Stimulated activated naive CD8-positive, alpha-beta T cell treated with anti-CD3 and anti-CD28 coated beads, Interleukin-15, amount 100 ng/mL, for 72 hours (primary cell): ENCODE data around the gene MBD6.
A peak's percentile ranks its signal among the peaks of the same experiment; 100 is the strongest.
"Not testable (repeated sequence)": the region's sequence is repeated elsewhere in the genome, so short reads cannot be mapped to it uniquely, and the experiment has no call there.

Experiments used
- ATAC-seq: fragments of 150-1000 bp; cut with Tn5 transposase; 2 replicates; pipeline ENCODE4 v1.10.0; 2021; ENCODE audit warnings: mild to moderate bottlenecking, moderate library complexity
- DNase-seq, 2 donors: peaks; one replicate each; pipeline ENCODE4 v3.0.0; 2021 to 2022
- H3K27ac Mint-ChIP-seq, 2 donors: one replicate each; pipeline ENCODE4 v1.8.0; 2022; ENCODE audit warnings: mild to moderate bottlenecking in 2 of 2, mixed read lengths in 2 of 2, moderate library complexity in 2 of 2
- H3K27me3 Mint-ChIP-seq: one replicate; pipeline ENCODE4 v1.8.0; 2022; ENCODE audit warnings: mixed read lengths
- H3K4me1 Mint-ChIP-seq: one replicate; pipeline ENCODE4 v1.8.0; 2022; ENCODE audit warnings: mild to moderate bottlenecking, mixed read lengths
- H3K4me3 Mint-ChIP-seq, 2 donors: one replicate each; pipeline ENCODE4 v1.8.0; 2022; ENCODE audit warnings: mild to moderate bottlenecking in 2 of 2, mixed read lengths in 2 of 2, moderate library complexity in 1 of 2
- H3K9me3 Mint-ChIP-seq, 2 donors: one replicate each; pipeline ENCODE4 v1.8.0; 2022; ENCODE audit warnings: mixed read lengths in 2 of 2

MBD6 gene

DNA sequence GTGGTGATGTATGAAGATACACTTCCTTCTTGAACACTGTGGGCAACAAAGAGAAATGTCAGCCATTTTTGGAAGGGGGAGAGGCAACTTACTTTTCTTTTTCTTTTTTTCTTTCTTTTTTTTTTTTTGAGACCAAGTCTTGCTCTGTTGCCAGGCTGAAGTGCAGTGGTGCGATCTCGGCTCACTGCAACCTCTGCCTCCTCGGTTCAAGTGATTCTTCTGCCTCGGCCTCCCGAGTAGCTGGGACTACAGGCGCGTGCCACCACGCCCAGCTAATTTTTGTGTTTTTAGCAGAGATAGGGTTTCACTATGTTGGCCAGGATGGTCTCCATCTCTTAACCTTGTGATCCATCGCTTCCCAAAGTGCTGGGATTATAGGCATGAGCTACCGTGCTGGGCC, 4.9 kb upstream of the MBD6 start:
- H3K27ac Mint-ChIP-seq = peak overlapping the region in 1 of 2 donors; percentile 92
- H3K9me3 Mint-ChIP-seq, DNase-seq, H3K27me3 Mint-ChIP-seq, ATAC-seq: not testable (repeated sequence)
- H3K4me1 Mint-ChIP-seq = peaks cover 76% of the 10 kb centered on the region
- peak overlapping the region; percentile 95 to 97 for H3K4me3 Mint-ChIP-seq

DNA sequence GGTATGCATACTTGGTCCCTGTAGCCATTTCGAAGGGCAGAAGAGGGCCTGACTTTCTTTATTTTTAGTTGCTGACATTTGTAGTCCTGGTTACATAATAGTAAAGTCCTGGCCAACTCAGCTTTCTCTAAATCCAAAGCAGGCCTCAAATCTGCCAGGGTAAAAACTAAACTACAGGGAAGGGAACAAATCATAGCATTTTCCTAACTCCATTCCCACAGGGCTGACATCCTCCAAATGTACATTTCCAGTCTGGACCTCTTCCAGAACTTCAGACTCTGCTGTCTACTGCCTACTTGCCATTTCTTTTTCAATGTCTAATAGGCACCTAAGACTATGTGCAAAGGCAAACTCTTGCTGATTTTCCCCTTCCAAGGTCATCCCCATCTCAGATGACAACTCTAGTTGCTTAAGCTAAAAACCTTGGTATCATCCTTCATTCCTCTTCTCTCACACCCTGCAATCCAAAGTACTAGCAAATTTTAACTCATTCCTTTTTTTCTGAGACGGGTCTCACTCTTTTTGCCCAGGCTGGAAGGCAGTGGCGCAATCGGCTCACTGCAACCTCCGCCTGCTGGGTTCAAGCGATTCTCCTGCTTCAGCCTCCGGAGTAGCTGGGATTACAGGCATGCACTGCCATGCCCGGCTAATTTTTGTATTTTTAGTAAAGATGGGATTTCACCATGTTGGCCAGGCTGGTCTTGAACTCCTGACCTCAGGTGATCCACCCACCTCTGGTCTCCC, 4.3 kb upstream of the MBD6 start:
- DNase-seq = peak in 1 of 2 donors; percentile 24
- no peaks in the 10 kb centered on the region for H3K27me3 Mint-ChIP-seq
- peaks cover 76% of the 10 kb centered on the region for H3K4me1 Mint-ChIP-seq
- H3K4me3 Mint-ChIP-seq = peak overlapping the region; percentile 95 to 97
- H3K27ac Mint-ChIP-seq = peak overlapping the region; percentile 99 to 100
- ATAC-seq = no peak
- H3K9me3 Mint-ChIP-seq = no peaks in the 10 kb centered on the region

DNA sequence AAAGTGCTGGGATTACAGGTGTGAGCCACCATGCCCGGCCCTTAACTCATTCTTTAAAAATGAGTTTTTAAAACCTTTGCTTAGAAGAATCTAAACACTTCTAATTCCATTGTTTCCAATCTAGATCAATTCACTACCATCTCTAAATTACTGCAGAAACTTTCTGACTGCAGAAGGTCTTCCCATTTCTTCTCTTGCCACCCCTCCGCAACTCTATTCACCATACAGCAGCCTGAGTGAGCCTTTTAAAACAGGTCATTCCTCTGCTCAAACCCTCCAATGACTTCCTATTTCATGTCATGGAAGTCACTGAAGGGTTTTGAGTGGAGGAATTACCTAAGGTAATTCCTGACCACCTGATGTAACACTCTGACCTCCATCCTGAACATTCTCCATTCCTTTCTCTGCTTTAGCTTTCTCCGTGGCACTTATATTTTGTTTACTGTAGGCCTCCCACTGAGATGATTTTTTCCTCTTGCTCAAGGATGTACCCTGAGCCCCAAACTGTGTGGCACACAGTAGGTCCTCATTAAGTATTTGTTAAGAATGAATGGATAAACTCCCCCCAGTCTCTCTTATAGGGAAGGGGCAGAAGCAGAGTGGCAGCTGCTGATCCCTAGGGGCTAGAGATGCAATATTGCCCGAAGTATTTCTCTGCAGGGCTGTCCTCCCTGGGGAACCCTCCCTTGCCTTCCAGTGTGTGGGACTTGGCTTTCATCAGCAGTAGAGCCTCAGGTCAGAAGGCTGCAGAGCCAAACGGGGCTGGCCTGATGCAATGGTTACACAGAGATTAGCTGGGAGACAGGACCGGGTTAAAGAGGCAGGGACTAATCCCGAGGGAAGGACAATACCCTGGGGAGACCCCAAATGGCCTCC, 3.5 kb upstream of the MBD6 start:
- ATAC-seq (no peak), DNase-seq (no peak)
- Mint-ChIP-seq H3K27me3 (no peaks in the 10 kb centered on the region), H3K9me3 (no peaks in the 10 kb centered on the region), H3K27ac (peak overlapping the region; percentile 99 to 100), H3K4me1 (peaks cover 83% of the 10 kb centered on the region), H3K4me3 (peak overlapping the region; percentile 95 to 97)

DNA sequence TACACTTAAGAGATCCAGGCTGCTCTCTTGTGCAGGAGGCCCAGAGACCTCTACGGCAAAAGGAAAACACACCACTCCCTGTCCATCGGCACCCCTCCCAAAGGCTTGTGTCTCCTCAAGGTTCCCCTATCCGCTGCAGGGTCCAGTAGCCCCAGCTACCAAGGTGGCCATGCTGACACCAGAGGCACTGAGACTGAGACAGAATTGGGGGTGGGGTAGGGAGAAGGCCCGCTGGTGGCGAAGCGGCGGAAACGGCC, 2.9 kb upstream of the MBD6 start:
- Mint-ChIP-seq H3K9me3 (no peaks in the 10 kb centered on the region), H3K27ac (peak overlapping the region; percentile 99 to 100), H3K4me3 (peak overlapping the region; percentile 95 to 97), H3K27me3 (no peaks in the 10 kb centered on the region), H3K4me1 (peaks cover 84% of the 10 kb centered on the region)
- DNase-seq (peak; percentile 60 to 64), ATAC-seq (peak; percentile 0)

DNA sequence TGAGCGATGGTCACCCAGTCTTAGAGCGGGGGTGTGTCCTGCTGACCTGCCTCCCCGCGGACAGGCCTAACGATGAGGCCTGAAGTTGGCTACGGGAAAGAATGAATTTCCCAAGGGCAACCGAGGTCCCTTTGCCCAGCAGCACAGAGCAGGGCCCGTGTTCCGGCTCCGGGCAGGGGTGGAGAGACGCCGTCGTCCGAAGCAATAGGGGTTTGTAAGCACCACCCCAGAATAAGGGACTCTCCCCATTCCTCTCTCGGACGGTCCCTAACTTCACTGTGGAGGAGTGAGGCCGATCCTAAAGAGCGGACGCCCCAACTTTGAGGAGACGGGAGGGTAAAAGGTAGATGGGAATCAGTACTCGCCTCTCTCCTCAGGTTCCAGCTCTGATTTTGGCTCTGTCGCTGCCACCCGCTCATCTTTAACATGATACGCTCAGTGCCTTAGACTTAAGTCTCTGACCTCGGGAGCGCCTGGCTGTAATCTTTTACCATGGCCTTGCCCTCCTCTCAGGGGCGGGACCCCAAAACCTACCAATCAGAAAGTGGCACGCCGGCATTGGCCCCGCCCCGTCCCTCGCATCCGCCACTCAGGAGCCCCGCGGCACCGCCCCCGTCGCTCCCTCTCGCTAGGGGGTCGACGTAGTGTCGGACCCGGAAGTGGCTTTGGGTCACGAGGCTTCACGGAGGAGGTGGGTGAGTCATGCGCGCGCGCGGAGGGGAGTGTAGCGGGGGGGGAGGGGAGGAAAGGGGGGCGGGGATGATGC, 2.4 kb upstream of the MBD6 start, which contains the start of gene DDIT3:
TSS of gene DDIT3 (minus strand) at position 462 of the 766 bp plus-strand sequence. CDS start 3,108 bp downstream, outside the sequence.
- peaks cover 84% of the 10 kb centered on the region for H3K4me1 Mint-ChIP-seq
- H3K9me3 Mint-ChIP-seq = no peaks in the 10 kb centered on the region
- peak; percentile 77 for ATAC-seq
- H3K27ac Mint-ChIP-seq = peak within 1 kb of the TSS; percentile 99 to 100
- no peaks in the 10 kb centered on the region for H3K27me3 Mint-ChIP-seq
- H3K4me3 Mint-ChIP-seq = peak within 1 kb of the TSS; percentile 95 to 97
- DNase-seq = peak; percentile 100

DNA sequence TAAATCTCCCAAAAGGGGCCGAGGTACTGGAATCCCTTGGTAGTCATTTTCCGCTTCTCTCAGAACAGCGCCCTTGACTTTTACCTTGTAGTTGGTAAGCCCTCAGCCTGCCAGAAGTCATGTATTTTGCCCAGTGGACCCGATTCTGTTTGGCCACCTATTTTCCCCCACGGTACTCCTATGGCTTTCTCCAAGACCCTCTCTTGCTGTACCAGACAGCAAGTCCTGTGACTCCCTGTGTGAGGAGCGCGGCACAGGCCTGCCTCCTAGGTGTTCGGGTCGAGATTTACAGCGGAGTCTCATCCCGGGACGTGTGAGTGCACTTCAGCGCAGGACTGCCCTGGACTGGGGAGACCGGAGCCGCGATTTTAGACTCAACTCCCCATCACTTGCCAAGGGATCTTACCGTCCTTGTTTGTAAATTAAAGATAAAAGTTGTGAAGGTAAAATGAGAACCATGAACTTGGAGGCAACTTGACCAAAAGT, 1.1 kb upstream of the MBD6 start:
- Mint-ChIP-seq H3K4me3 (peak overlapping the region; percentile 95 to 97), H3K27ac (peak overlapping the region; percentile 99 to 100), H3K27me3 (no peaks in the 10 kb centered on the region), H3K9me3 (no peaks in the 10 kb centered on the region), H3K4me1 (peaks cover 88% of the 10 kb centered on the region)
- ATAC-seq (no peak), DNase-seq (peak in 1 of 2 donors; percentile 54)

DNA sequence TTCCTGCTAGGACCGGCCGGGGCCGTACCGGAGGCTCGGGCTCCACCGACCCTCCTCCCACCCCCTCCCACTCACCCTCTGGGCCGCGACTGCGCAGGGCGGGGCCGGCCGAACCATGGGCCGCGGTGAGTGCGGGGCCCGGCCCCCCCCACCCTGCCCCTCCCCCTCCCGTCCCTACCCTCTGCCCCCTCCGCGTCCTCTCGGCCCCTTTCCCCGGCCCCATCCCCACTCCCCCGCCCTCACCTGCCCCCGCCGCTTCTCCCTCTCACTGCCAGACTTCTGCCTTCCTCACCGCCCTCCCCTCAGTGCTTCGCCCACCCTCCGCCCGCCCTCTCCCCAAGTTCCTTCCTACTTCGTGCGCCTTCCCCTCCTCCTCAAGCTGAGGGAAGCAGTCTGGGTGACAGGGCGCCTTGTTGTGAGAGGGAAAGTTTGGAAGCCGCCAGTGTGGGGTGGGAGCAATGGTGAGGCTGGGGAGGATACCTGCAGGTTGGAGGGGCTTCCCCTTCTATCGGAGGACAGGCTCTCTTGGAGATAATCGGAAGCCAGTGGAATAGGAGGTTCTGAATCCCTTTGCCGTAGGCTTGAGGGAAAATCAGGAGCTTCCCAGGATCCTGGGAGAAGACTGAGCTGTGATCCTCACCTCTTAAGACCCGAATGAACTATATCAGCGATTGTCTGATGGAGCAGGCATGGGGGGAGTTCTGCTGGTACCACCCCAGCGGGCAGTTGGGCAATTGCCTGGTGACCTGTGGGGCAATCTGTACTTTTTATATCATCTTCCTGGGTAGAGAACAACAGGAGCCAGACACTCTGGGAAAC, 472 bp downstream of the MBD6 start:
- no peak for ATAC-seq
- Mint-ChIP-seq H3K4me1 (peaks cover 84% of the 10 kb centered on the region), H3K27me3 (no peaks in the 10 kb centered on the region), H3K9me3 (no peaks in the 10 kb centered on the region), H3K4me3 (peak overlapping the region; percentile 96 to 98), H3K27ac (peak overlapping the region; percentile 50 to 91)
- no peak for DNase-seq

DNA sequence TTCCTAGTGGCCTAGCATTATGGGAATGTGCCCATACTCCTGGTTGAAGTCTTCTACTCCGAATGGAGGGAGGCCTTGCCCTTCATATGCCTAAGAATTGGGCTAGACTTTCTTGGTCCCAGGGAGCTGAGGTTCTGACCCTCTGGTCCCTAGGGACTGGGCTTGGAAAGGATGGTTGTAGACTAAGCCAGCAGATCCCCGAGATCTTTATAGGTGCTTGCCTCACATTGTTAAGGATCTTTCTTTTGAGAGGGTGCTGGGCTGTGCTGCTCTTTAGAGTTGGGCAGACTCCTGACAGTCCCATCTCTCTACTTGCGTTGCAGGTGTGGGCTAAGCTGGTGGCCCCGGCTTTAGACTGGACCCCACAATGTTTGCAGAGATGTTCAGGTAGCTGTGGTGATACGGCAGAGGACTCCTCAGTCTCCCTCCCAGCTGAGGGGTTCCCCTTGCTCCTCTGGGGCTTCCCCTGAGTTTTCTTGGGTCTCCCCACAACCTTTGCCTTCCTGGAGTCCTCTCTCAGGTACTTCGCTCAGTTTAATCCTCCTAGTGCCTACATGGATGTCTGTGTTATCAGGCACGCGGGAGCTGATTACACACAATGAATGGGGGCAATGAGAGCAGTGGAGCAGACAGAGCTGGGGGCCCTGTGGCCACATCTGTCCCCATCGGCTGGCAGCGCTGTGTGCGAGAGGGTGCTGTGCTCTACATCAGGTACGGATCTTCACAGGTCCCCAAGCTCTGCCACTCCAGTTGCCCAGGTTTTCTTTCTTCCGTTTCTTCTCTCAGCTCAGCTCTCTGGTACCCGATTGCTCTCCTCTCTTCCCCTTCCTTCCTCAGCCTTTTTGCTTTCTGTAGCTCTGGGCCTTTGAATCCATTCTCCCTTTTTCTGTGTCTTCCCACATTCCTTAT, 1.3 kb downstream of the MBD6 start:
- peak overlapping the region; percentile 96 to 98 for H3K4me3 Mint-ChIP-seq
- peak; percentile 32 to 43 for DNase-seq
- peaks cover 80% of the 10 kb centered on the region for H3K4me1 Mint-ChIP-seq
- H3K27me3 Mint-ChIP-seq = no peaks in the 10 kb centered on the region
- no peaks in the 10 kb centered on the region for H3K9me3 Mint-ChIP-seq
- ATAC-seq = no peak
- H3K27ac Mint-ChIP-seq = peak overlapping the region; percentile 51 to 91

DNA sequence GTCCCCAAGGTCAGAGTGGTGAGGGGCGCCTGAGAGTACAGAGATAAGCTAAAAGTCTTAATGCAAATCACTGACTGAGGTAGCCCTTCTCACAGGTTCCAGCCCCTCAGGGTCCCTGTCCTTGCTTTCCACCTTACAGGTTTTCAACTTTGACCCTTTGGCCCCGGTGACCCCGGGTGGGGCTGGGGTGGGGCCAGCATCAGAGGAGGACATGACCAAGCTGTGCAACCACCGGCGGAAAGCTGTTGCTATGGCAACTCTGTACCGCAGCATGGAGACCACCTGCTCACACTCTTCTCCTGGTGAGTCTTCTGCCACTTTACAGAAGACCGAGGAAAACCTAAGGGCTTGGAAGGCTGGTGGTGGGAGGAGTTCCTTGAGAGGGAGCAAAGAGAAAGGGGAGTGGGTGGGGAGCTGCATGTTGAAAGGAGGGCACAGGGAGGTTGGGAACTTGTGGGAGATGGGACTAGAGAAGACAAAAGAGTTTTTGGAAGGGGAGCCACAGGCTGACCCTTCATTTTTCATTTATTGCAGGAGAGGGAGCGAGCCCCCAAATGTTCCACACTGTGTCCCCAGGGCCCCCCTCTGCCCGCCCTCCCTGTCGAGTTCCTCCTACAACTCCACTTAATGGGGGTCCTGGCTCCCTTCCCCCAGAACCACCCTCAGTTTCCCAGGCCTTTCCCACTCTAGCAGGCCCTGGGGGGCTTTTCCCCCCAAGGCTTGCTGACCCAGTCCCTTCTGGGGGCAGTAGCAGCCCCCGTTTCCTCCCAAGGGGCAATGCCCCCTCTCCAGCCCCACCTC, 2.4 kb downstream of the MBD6 start:
- DNase-seq (no peak), ATAC-seq (no peak)
- peak overlapping the region; percentile 96 to 98 for H3K4me3 Mint-ChIP-seq
- H3K9me3 Mint-ChIP-seq = no peaks in the 10 kb centered on the region
- H3K4me1 Mint-ChIP-seq = peaks cover 84% of the 10 kb centered on the region
- H3K27me3 Mint-ChIP-seq = no peaks in the 10 kb centered on the region
- peak overlapping the region in 1 of 2 donors; percentile 67 for H3K27ac Mint-ChIP-seq

DNA sequence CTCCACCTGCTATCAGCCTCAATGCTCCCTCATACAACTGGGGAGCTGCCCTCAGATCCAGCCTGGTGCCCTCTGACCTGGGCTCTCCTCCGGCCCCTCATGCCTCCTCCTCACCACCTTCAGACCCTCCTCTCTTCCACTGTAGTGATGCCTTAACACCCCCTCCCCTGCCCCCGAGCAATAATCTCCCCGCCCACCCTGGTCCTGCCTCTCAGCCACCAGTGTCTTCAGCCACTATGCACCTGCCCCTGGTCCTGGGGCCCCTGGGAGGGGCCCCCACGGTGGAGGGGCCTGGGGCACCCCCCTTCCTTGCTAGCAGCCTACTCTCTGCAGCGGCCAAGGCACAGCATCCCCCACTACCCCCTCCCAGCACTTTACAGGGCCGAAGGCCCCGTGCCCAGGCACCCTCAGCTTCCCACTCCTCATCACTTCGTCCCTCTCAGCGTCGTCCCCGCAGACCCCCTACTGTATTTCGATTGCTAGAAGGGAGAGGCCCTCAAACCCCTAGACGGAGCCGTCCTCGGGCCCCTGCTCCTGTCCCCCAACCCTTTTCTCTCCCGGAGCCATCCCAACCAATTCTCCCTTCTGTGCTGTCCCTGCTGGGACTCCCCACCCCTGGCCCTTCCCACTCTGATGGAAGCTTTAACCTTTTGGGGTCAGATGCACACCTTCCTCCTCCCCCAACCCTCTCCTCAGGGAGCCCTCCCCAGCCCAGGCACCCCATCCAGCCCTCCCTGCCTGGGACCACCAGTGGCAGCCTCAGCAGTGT, 3.2 kb downstream of the MBD6 start:
- no peak for ATAC-seq
- DNase-seq = no peak
- H3K27ac Mint-ChIP-seq = peak overlapping the region in 1 of 2 donors; percentile 94
- no peaks in the 10 kb centered on the region for H3K27me3 Mint-ChIP-seq
- peaks cover 77% of the 10 kb centered on the region for H3K4me1 Mint-ChIP-seq
- no peaks in the 10 kb centered on the region for H3K9me3 Mint-ChIP-seq
- H3K4me3 Mint-ChIP-seq = no peak overlapping the region

DNA sequence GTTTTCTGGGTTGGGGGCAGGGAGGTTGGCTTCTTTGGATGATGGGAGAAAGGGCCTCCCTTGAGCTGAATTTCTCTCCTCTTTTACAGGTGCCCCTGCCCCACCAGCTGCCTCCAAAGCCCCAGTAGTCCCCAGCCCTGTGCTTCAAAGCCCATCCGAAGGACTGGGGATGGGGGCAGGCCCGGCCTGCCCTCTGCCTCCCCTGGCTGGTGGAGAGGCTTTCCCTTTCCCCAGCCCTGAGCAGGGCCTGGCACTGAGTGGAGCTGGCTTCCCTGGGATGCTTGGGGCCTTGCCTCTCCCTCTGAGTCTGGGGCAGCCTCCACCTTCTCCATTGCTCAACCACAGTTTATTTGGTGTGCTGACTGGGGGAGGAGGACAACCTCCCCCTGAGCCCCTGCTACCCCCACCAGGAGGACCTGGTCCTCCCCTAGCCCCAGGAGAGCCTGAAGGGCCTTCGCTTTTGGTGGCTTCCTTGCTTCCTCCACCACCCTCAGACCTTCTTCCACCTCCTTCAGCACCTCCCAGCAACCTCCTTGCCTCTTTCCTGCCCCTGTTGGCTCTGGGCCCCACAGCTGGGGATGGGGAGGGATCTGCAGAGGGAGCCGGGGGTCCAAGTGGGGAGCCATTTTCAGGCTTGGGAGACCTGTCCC, 4.0 kb downstream of the MBD6 start:
- Mint-ChIP-seq H3K4me1 (peaks cover 69% of the 10 kb centered on the region), H3K27ac (peak overlapping the region; percentile 25 to 94), H3K4me3 (no peak overlapping the region), H3K9me3 (no peaks in the 10 kb centered on the region), H3K27me3 (no peaks in the 10 kb centered on the region)
- DNase-seq (no peak), ATAC-seq (no peak)

DNA sequence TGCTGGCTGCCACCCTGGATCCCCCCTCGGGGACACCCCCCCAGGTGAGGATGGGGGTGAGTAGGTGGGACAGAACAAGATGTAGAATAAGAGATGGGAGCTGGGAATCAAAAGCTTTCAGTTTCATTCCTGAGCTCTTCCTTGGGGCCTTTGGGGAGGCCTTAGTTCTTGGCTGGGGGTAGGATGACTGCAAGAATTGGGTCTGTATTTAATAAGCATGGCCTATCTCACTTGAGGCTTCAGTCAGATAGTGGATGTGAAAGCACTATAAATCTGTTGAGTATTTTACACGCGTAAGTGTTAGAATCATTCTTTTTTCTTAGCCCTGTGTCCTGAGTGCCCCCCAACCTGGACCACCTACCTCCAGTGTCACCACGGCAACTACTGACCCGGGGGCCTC, 4.6 kb downstream of the MBD6 start:
- H3K27ac Mint-ChIP-seq = peak overlapping the region in 1 of 2 donors; percentile 94
- peaks cover 64% of the 10 kb centered on the region for H3K4me1 Mint-ChIP-seq
- H3K27me3 Mint-ChIP-seq = no peaks in the 10 kb centered on the region
- no peak for DNase-seq
- ATAC-seq = no peak
- H3K4me3 Mint-ChIP-seq = no peak overlapping the region
- no peaks in the 10 kb centered on the region for H3K9me3 Mint-ChIP-seq
